Measurements from ENCODE around the gene CD163. TPM values are rescaled to one million over a fixed set of nuclear protein-coding genes. Genes with fewer than 3 reads are reported as not detected.

The CD163 gene
- total RNA-seq (2022; extraction: Qiagen RNA extraction): 0.09 TPM in 1 of 5 replicates, not detected in the others

GRCh38 chr12:7503686-7504415 lies at the start of gene CD163:
Gene CD163, minus strand, starts transcription at chr12:7503777. Its CDS starts 87 bp downstream, at chr12:7503690.

GRCh38 chr12:7444076-7444475 lies 59.5 kb downstream of the CD163 start, which contains the start of gene CD163L1:
Gene CD163L1, minus strand, starts transcription at chr12:7444153. Its CDS starts 26 bp downstream, at chr12:7444127.

Other genes starting within 250 kb of the CD163 start
- not detected in 5 replicates for gene ACSM4, start 199.7 kb downstream of the CD163 start, total RNA-seq (2022; extraction: Qiagen RNA extraction)
- 0.38 to 0.72 TPM (median 0.49 TPM) in 5 replicates for gene CD163L1, start 59.6 kb downstream of the CD163 start, total RNA-seq (2022; extraction: Qiagen RNA extraction)
- not detected in 5 replicates for gene APOBEC1, start 162.1 kb upstream of the CD163 start, total RNA-seq (2022; extraction: Qiagen RNA extraction)
- not detected in 5 replicates for gene GDF3, start 192.0 kb upstream of the CD163 start, total RNA-seq (2022; extraction: Qiagen RNA extraction)
- not detected in 5 replicates for gene DPPA3, start 207.7 kb upstream of the CD163 start, total RNA-seq (2022; extraction: Qiagen RNA extraction)
- not detected in 5 replicates for gene CLEC4C, start 243.6 kb upstream of the CD163 start, total RNA-seq (2022; extraction: Qiagen RNA extraction)

Measured in A549 treated with Mapracorat at 1 μM for 4 hours (cell line).